Glomerular endothelial cell (primary cell): ENCODE measurements around the gene NFATC3. TPM values are rescaled to one million over a fixed set of nuclear protein-coding genes. Genes with fewer than 3 reads are reported as not detected.

Source experiments
- DNase-seq: peaks from one replicate; pipeline ENCODE4 v3.0.0-alpha.2; 2011; ENCODE audit warnings: low read depth, low spot score; ENCODE audit errors: extremely low read depth
- total RNA-seq: library from RNA; depleted of rRNA; stranded (reverse); fragments of >200 nt; gene quantifications from 2 replicates; pipeline ENCODE4 v1.2.3, GENCODE V29; 2015

Gene NFATC3
- total RNA-seq, 1 donor from 2014 or later, result 22.8 TPM

GRCh38 chr16:68267612-68268405, 182.6 kb downstream of the NFATC3 start:
- DNase-seq, result no peak

DNA sequence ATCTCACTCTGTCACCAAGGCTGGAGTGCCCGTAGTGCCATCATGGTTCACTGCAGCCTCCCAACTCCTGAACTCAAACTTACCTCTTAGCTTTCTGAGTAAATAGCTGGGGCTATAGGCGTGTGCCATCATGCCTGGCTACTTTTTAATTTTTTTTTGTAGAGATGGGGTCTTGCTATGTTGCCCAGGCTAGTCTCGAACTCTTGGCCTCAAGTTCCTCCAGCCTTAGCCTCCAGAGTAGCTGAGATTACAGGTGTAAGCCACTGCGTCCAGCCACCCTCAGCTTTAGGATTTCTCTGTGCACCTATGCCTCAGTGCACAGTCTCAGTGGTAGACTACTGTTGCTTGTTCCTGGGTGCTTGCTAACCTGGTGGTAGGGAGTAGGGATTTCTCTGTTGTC, 184.6 kb downstream of the NFATC3 start:
- DNase-seq, result no peak

DNA sequence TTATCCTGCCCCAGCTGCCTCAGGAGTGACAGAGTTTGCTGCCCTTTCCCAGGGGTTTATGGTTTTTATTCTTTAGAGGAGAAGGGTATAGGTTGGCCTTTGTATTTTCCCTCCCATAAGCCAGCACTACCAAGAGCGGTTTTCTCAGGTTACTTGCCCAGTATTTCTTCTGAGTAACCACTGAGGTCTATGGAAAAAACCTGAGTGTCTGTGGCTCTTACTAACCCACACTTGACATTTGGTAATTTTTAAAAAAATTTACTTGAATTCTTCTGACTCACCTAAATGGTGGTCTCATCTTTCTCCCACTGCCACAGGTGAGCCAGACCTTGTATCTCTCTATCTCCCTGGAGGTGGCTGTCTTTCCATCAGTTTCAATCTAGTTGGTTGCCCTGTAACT, 185.2 kb downstream of the NFATC3 start:
- no peak for DNase-seq

GRCh38 chr16:68272507-68273209, 187.5 kb downstream of the NFATC3 start:
- no peak for DNase-seq

DNA sequence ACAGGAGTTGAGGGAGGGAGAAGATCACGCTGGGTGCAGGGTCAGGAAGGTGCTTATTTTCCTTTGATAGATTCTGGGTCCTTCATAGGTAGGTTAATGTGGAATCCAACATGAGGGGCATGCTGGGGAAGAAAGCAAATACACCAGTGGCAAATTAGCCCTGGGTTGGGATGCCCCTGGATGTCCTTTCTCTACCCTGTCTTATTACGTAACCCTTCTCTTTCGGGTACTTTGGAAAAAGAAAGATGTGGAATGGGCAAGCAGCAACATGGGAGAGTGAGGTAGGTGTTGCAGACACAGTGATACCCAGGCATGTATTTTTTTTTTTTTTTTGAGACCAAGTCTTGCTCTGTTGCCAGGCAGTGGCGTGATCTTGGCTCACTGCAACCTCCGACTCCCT, 188.3 kb downstream of the NFATC3 start:
- DNase-seq, result no peak

- DNase-seq, result no peak
Measured at GRCh38 chr16:68273896-68274295, 188.7 kb downstream of the NFATC3 start.

GRCh38 chr16:68274441-68274840, 189.3 kb downstream of the NFATC3 start:
- DNase-seq, result no peak

DNA sequence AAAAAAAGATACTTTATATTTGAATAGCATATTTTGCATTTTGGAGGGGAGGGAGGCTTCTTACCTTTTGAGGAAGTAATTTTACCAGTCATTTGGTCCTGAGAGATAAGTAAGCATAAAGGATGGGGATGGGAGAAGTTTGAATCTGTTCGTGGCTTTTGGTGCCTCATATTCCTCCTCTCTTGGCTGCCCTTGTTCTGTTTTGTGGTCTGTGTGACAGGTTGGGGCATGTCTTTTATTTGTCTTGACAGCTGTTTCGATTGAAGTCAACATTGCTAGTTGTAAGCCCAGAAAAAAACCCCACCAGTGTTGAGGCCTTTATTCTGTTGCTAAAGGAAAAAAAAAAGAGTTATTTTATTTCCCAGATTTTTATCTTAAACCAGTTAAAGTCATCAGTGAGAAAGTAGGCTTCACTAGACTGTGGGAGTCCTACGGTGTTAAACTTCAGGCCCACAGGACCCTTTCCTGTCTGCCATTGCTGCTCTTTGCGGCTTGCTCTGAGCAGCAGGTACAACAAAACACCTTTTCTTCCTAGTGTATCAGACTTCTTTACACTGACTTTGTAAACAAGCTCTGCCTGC, 190.5 kb downstream of the NFATC3 start:
- no peak for DNase-seq

GRCh38 chr16:68276223-68276622, 191.1 kb downstream of the NFATC3 start:
- DNase-seq, result no peak

Other genes starting within 250 kb of the NFATC3 start
- gene THAP11, start 243.1 kb upstream of the NFATC3 start, total RNA-seq, result 30.8 and 36.8 TPM in 2 replicates
- 253 and 269 TPM in 2 replicates for gene NUTF2, start 238.4 kb upstream of the NFATC3 start, total RNA-seq
- 46.0 and 48.5 TPM in 2 replicates for gene CENPT, start 237.7 kb upstream of the NFATC3 start, total RNA-seq
- gene EDC4, start 212.3 kb upstream of the NFATC3 start, total RNA-seq, result 73.3 and 75.7 TPM in 2 replicates
- 0.76 and 1.3 TPM in 2 replicates for gene NRN1L, start 200.5 kb upstream of the NFATC3 start, total RNA-seq
- gene PSKH1, start 192.1 kb upstream of the NFATC3 start, total RNA-seq, result 22.4 and 36.7 TPM in 2 replicates
- gene CTRL, start 153.5 kb upstream of the NFATC3 start, total RNA-seq, result 0.12 and 0.34 TPM in 2 replicates
- gene PSMB10, start 148.5 kb upstream of the NFATC3 start, total RNA-seq, result 70.6 and 77.1 TPM in 2 replicates
- 8.0 and 20.0 TPM in 2 replicates for gene LCAT, start 141.2 kb upstream of the NFATC3 start, total RNA-seq
- 44.6 and 99.8 TPM in 2 replicates for gene SLC12A4, start 116.7 kb upstream of the NFATC3 start, total RNA-seq
- gene DPEP3, start 104.9 kb upstream of the NFATC3 start, total RNA-seq, result not detected in 2 replicates
- 0.23 TPM in 1 of 2 replicates, not detected in the other for gene DPEP2, start 85.9 kb upstream of the NFATC3 start, total RNA-seq
- gene DPEP2NB, start 69.5 kb upstream of the NFATC3 start, total RNA-seq, result not detected in 2 replicates
- gene DDX28, start 62.1 kb upstream of the NFATC3 start, total RNA-seq, result 5.3 and 7.5 TPM in 2 replicates
- gene DUS2, start 62.1 kb upstream of the NFATC3 start, total RNA-seq, result 10.9 and 12.4 TPM in 2 replicates
- gene ESRP2, start 150.8 kb downstream of the NFATC3 start, total RNA-seq, result 0.29 and 2.9 TPM in 2 replicates
- 46.9 TPM in 2 replicates for gene PLA2G15, start 160.0 kb downstream of the NFATC3 start, total RNA-seq
- gene SLC7A6, start 179.2 kb downstream of the NFATC3 start, total RNA-seq, result 15.8 and 32.6 TPM in 2 replicates
- 11.4 and 11.5 TPM in 2 replicates for gene SLC7A6OS, start 225.6 kb downstream of the NFATC3 start, total RNA-seq
- gene PRMT7, start 225.6 kb downstream of the NFATC3 start, total RNA-seq, result 28.5 and 43.3 TPM in 2 replicates